22Rv1 (cell line): Measurements from ENCODE around the gene BNIP5.
A peak's percentile ranks its signal among the peaks of the same experiment; 100 is the strongest.

Experiments used
- H3K27ac ChIP-seq: fragments of 450-650 bp; 2 replicates; pipeline ENCODE4 v1.5.1; 2017
- CTCF ChIP-seq: fragments of 450-650 bp; IDR thresholded peaks from 2 replicates; pipeline ENCODE4 v1.5.1; 2017; ENCODE audit warnings: mild to moderate bottlenecking
- ZFX ChIP-seq: fragments of 450-650 bp; IDR thresholded peaks from 2 replicates; pipeline ENCODE4 v1.6.1; 2017; ENCODE audit warnings: antibody characterized with exemption, borderline replicate concordance

Gene BNIP5

GRCh38 chr6:36347621-36348020, 10.9 kb upstream of the BNIP5 start:
- TF ChIP-seq ZFX (no peak), CTCF (no peak)
- no peak overlapping the region for H3K27ac ChIP-seq

GRCh38 chr6:36346486-36347273, 10.0 kb upstream of the BNIP5 start:
- TF ChIP-seq CTCF = no peak
- TF ChIP-seq ZFX = no peak
- H3K27ac ChIP-seq = peak overlapping the region; percentile 81

- peak overlapping the region; percentile 81 for H3K27ac ChIP-seq
- TF ChIP-seq CTCF (no peak), ZFX (no peak)
Measured at GRCh38 chr6:36345681-36346466, 9.2 kb upstream of the BNIP5 start.

GRCh38 chr6:36343109-36343680, 6.5 kb upstream of the BNIP5 start:
- H3K27ac ChIP-seq = no peak overlapping the region
- TF ChIP-seq CTCF = no peak

- peak; percentile 99 for TF ChIP-seq CTCF
- no peak for TF ChIP-seq ZFX
- H3K27ac ChIP-seq = peak overlapping the region; percentile 45; the same call in 1 of the 2 replicates
Measured at GRCh38 chr6:36340618-36341454, 4.1 kb upstream of the BNIP5 start.

GRCh38 chr6:36340306-36340617, 3.6 kb upstream of the BNIP5 start:
- H3K27ac ChIP-seq = peak overlapping the region; percentile 45; the same call in 1 of the 2 replicates
- TF ChIP-seq CTCF (no peak), ZFX (no peak)
